NB4 (cell line): ENCODE measurements around the gene CTNNA2.

Experiments used
- POLR2A ChIP-seq: IDR thresholded peaks from 2 replicates; pipeline ENCODE4 v1.6.1; 2011; ENCODE audit warnings: mild to moderate bottlenecking; ENCODE audit not compliant: insufficient read length; ENCODE audit errors: extremely low read depth
- TF ChIP-seq, protein P1 (sequence below): IDR thresholded peaks from one replicate; pipeline ENCODE4 v1.5.1; 2012; ENCODE audit warnings: low read depth, low read length
- TF ChIP-seq, protein P2 (sequence below): IDR thresholded peaks from 2 replicates; pipeline ENCODE4 v1.6.1; 2011; ENCODE audit warnings: low read depth, low read length

DNA sequence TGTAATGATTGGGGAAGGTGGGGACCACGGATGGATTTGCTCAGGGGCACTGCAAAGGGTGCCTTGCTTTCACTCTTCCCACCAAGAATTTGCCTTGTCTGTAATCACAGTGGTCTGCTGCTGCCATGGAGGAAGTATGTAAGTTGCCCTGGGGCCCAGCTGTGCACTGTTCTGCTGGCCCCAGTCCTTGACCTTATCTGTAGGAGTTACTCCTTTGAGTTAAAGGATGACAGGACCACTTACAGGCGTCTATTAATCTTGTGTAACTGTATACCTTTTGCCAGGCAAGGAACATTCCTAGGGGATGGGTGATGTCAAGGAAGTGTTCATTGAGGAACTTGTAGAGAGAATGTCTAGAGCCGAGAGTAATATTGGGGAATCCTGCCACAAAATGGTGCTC, 1004.5 kb downstream of the CTNNA2 start:
- TF ChIP-seq, protein P1, sequence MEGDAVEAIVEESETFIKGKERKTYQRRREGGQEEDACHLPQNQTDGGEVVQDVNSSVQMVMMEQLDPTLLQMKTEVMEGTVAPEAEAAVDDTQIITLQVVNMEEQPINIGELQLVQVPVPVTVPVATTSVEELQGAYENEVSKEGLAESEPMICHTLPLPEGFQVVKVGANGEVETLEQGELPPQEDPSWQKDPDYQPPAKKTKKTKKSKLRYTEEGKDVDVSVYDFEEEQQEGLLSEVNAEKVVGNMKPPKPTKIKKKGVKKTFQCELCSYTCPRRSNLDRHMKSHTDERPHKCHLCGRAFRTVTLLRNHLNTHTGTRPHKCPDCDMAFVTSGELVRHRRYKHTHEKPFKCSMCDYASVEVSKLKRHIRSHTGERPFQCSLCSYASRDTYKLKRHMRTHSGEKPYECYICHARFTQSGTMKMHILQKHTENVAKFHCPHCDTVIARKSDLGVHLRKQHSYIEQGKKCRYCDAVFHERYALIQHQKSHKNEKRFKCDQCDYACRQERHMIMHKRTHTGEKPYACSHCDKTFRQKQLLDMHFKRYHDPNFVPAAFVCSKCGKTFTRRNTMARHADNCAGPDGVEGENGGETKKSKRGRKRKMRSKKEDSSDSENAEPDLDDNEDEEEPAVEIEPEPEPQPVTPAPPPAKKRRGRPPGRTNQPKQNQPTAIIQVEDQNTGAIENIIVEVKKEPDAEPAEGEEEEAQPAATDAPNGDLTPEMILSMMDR = no peak
- no peak for TF ChIP-seq POLR2A
- TF ChIP-seq, protein P2, sequence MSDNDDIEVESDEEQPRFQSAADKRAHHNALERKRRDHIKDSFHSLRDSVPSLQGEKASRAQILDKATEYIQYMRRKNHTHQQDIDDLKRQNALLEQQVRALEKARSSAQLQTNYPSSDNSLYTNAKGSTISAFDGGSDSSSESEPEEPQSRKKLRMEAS = no peak
